ENCODE measurements around the gene GAREM1.

DNA sequence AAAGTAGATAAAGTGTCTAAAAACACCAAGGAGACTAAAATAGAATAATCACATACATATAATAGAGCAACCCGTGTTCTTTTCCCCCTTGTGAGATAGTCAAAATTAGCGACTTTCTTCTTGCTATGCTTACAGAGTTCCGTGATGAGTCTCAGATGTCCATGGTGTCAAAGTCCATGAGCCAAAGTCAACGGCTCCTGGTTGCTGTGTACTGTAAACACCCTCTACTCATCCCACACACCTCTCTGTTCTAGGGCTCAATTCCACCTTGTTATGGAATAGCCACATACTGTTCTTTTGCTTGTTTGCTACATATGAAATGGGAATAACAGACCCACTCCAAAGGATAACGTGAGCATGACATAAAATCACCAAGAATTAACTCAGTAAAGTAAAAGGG is 52.5 kb downstream of the GAREM1 start:
- TF ChIP-seq POLR2A (IDR thresholded peaks at IDR 0.05; ENCODE audit: low read depth, low read length) (no peak), POLR2AphosphoS5 (IDR thresholded peaks at IDR 0.05; ENCODE audit: low read depth, low read length) (no peak)
